ENCODE results near the gene TCEA3.
"Not testable (repeated sequence)": the region's sequence is repeated elsewhere in the genome, so short reads cannot be mapped to it uniquely, and the experiment has no call there.

Gene TCEA3

DNA sequence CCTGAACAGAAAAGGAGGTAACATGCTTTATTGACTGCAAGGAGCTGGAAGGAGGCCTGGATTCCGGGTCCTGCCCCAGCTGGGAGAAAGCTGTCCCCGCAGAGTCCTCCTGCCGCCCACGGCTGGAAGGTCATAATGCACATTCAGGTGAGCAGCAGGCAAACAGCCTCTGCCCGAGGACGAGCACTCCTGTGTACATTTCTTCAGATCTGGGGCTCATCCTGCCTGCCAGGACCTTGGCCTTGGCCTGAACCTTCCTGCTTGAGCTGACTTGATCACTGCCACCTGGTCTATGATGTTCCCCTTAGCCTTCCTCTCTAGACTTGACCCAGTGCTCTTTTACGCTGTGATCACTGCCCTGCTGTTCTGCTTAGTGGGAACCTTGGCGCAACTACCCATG, 37.1 kb downstream of the TCEA3 start:
- no peak for FAIRE-seq

- no peak for FAIRE-seq
Observed at GRCh38 chr1:23385119-23385621, 39.4 kb downstream of the TCEA3 start.

DNA sequence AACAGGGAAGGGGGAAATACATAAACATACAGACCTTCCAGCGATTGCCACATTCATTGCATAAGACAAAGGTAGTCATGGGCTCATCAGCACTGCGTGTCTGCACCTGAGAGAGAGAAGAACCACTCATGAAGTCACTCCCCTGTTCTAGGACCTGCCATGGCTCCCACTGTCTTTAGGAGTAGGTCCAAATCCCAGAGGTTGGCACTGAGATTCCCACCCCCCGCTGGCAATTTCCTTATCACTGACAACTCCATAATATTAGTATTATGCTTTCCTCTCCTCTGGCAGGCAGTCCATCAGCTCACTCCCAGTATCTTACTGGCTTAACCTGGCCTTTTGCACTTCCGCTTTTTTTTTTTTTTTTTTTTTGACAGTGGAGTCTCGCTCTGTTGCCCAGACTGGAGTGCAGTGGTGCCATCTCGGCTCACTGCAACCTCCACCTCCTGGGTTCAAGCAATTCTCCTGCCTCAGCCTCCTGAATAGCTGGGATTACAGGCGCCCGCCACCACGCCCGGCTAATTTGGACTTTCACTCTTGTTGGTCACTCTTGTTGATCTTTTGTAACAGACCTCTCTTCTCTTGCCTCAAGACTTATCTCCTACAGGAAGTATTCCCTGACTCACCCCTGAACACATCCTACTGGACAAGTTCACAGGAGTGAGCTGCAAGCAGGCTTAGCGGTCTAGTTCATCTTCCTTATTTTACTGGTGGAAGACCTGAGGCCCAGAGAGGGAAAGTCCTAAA, 40.1 kb downstream of the TCEA3 start:
- FAIRE-seq = no peak

DNA sequence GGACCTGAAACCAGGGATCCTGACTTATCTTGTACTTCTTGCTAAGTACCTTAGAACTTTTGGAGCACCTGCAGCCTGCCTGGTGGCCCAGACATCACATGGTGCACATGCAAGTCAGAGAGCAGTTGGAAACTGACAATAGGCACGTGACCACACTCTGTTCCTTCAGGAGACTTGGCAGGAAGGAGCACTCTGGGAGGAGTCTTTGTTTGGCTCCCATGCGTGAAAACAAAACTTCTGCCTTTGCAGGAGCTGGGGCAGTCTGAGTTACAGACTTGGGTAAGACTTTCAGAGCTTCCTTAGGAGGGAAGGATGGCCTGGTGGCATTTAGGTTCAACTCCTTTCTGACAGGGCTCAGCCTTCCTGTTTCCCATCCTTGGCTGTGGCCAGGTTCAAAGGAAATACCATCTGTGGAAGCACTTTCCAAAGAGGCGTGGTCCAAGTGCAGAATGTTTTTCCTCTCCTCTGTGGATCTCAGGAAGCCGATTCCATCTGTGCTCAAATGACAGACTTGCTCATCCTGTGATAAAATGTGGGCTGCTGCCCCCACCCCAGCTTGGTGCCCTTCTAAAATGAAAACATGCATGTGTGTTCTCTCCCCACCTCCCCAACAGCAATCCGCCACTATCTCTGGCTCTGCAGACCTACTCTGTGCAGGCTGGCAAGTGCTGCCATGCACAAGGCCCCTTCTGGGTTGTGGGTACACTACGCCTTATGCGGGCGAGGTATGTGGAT, 40.8 kb downstream of the TCEA3 start:
- no peak for FAIRE-seq

DNA sequence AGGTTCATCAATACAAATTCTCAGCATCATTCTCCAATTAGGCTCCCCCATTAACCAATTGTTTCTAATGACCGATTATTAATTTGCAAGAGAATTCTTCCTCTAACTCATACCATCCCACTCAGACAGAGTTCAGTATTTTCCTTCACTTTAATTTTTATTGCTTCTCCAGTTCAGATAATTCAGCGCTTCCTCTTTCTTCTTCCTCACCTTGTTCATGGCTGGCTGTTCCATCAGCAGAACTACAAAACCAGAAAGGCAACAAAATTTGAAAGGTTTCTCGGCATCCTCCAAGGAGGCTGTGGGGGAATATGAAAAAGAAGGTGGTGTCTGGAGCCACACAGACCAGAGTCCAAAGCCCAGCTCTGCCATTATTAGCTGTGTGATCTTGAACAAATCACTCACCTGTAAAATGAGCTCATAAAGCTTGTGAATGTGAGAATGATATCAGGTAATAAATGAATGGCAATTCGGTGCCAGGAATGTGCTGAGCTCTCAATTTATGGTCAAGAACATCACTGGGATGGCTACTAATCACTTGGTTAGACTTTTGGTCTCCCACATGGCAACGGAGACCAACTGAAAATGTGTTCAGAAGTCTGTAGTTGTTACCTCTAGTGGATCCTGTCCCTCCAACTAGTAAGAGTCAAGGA, 43.2 kb downstream of the TCEA3 start:
- FAIRE-seq = no peak

DNA sequence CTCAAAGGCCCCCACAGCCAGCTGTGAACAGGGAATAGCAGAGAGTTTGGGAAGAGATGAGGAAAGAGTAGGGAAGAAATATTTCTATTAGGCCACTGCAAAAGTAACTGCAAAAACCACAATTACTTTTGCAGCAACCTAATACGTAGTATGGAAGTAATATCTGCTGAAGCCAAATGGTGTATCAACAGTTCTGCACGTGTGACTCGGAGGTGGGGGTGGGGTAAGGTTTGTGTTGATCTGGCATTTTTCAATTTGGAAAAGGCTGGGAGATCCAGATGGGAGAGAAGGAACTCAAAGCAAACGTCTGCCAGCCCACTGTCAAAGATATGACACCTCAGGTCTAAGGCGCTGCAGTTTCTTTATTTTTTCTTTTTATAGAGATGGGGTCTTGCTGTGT, 43.8 kb downstream of the TCEA3 start:
- no peak for FAIRE-seq

- FAIRE-seq = not testable (repeated sequence)
Observed at GRCh38 chr1:23380236-23380635, 44.3 kb downstream of the TCEA3 start.

GRCh38 chr1:23376890-23377811, 47.4 kb downstream of the TCEA3 start:
- no peak for FAIRE-seq

- FAIRE-seq = not testable (repeated sequence)
Observed at GRCh38 chr1:23374079-23374735, 50.3 kb downstream of the TCEA3 start.

GRCh38 chr1:23371987-23372880, 52.3 kb downstream of the TCEA3 start:
- FAIRE-seq = no peak

GRCh38 chr1:23370709-23371584, 53.6 kb downstream of the TCEA3 start:
- no peak for FAIRE-seq

GRCh38 chr1:23370330-23370708, 54.2 kb downstream of the TCEA3 start:
- no peak for FAIRE-seq

DNA sequence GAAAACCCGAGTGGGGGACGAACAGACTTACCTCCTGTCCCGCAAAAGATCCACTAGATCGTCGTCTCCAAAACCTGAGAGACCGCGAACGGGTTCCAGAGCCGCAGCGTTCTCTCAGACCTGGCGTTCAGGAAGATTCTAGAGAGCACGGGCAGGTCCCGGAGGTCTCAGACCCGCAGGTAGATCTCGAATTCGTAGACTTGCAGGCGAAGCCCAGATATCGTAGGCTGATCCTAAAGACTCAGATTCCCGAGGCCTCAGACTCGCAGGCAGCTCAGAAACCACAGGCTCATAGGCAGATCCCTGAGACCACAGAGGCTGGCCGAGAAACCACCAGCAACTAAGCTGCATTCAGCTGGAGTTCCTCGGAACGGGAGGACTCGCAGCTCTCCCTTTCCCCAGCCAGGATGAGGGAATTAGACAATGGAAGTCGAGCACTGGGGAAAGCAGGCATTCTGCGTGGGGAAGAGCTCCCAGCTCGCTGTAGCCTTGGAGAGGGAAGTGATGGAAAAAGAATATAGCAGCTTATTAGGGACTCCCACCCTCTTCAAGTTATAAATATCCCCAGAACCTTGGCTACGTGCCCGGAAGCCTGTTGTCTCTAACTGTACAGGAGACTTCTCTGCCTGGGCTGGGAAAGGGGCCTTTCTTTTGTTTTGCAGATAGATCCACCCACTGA, 55.1 kb downstream of the TCEA3 start, which contains the start of gene ZNF436:
Gene ZNF436 (minus strand): TSS at position 502 of the 679 bp plus-strand sequence. CDS start 1,831 bp downstream, outside the sequence.
- FAIRE-seq = no peak

- peak; percentile 37 for FAIRE-seq
Observed at GRCh38 chr1:23368562-23369334, 55.8 kb downstream of the TCEA3 start.

- peak; percentile 98 for FAIRE-seq
Observed at GRCh38 chr1:23367791-23368561, 56.6 kb downstream of the TCEA3 start.

DNA sequence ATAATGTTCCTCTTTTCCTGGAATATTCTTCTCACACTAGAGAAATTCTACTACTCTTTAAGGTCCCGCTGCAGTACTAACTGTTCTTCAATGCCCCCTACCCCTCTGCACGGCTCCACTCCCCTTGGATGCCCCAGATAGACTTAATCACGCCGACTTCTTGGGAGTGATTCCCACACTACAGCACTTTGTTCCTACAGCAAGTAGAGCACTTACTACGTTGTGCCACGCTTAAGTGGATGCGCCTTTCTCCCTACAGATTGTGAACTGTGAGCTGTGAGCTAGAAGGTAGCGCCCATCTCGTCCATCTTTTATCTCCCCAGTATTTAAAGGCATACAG, 57.1 kb downstream of the TCEA3 start:
- FAIRE-seq = no peak

DNA sequence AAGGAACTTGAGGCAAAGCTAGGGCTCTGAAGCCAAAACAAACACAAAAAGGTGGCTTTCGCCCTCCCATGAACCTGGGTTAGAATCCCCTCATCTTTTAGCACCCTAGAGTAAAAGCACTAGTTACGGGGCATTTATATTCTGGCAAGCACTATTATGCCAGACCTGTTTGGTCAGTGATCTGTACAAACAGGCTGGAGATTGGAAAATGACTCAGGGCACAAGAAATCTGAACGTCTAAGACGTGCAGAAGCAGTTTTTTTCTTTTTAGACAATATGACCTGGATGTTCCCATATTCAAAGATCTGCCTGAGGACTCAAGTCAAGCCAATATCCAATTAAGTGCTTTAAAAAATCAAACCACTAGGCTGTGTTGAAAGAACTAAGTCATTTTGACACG, 58.0 kb downstream of the TCEA3 start:
- no peak for FAIRE-seq

DNA sequence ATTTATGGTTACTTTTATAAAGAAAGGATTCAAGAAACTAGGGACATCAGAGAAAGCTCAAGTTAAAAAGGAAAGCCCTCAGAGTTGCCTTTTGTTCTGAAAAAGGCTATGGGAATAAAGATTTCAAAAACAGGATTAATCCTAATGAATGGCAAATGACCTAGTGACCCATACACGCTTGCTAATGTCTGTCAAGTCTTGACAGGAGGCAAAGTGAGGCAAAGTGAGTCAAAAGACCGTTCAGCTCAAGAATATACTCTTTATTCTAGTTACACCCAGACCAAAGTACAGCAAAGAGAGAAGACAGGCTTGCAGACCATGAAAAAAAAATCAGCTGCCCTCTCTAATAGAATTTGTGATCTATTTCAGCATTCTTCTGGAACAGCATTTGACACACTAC, 58.4 kb downstream of the TCEA3 start:
- FAIRE-seq = no peak

All from G401.6 (cell line).